Measurements from ENCODE around the gene IRF3. TPM values are rescaled to one million over a fixed set of nuclear protein-coding genes. Genes with fewer than 3 reads are reported as not detected.

The IRF3 gene
- total and polyA plus RNA-seq, 10 of the 15 experiments (the other 5 are each of a cell fraction or from before 2014, with no cell fraction given): 5.5 to 110 (median 63.4) TPM

DNA sequence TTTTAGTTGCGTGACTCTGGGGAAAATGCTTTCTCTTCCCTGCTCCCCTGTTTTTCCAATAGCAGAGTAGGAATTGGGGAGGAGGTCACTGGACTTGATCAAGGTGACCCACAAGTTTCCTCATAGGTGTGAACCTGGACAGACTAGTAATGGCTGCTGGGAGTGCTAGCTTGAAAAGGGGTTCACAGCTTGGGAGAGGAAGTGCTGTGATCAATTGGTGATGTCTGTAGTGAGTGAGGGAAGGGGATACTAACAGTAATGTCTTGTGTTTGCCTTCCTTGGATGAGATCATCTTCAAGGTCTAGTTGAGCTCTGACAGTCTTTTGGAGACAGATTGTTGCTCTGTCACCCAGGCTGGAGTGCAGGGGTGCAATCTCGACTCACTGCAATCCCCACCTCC lies 1.8 kb upstream of the IRF3 start (continued):
- TF ChIP-seq, protein P1, sequence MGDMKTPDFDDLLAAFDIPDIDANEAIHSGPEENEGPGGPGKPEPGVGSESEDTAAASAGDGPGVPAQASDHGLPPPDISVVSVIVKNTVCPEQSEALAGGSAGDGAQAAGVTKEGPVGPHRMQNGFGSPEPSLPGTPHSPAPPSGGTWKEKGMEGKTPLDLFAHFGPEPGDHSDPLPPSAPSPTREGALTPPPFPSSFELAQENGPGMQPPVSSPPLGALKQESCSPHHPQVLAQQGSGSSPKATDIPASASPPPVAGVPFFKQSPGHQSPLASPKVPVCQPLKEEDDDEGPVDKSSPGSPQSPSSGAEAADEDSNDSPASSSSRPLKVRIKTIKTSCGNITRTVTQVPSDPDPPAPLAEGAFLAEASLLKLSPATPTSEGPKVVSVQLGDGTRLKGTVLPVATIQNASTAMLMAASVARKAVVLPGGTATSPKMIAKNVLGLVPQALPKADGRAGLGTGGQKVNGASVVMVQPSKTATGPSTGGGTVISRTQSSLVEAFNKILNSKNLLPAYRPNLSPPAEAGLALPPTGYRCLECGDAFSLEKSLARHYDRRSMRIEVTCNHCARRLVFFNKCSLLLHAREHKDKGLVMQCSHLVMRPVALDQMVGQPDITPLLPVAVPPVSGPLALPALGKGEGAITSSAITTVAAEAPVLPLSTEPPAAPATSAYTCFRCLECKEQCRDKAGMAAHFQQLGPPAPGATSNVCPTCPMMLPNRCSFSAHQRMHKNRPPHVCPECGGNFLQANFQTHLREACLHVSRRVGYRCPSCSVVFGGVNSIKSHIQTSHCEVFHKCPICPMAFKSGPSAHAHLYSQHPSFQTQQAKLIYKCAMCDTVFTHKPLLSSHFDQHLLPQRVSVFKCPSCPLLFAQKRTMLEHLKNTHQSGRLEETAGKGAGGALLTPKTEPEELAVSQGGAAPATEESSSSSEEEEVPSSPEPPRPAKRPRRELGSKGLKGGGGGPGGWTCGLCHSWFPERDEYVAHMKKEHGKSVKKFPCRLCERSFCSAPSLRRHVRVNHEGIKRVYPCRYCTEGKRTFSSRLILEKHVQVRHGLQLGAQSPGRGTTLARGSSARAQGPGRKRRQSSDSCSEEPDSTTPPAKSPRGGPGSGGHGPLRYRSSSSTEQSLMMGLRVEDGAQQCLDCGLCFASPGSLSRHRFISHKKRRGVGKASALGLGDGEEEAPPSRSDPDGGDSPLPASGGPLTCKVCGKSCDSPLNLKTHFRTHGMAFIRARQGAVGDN (IDR thresholded peaks at IDR 0.05): no peak
- TF ChIP-seq RB1 (IDR thresholded peaks at IDR 0.05; ENCODE audit: borderline replicate concordance) (no peak), SRF (IDR thresholded peaks at IDR 0.05; ENCODE audit: low read depth in 2 of 2, low read length in 2 of 2) (peak in 1 of 2 experiments; percentile 79; a peak in 2 of 4 replicates), HDGF (IDR thresholded peaks at IDR 0.05) (no peak), TBL1XR1 (IDR thresholded peaks at IDR 0.05; ENCODE audit: low read depth, low read length) (no peak), MTA2 (IDR thresholded peaks at IDR 0.05; ENCODE audit: low read depth) (no peak), KDM1A (IDR thresholded peaks at IDR 0.05; ENCODE audit: borderline replicate concordance) (no peak), NFIC (IDR thresholded peaks at IDR 0.05; ENCODE audit: low read depth, low read length) (no peak)
- TF ChIP-seq, protein P2, sequence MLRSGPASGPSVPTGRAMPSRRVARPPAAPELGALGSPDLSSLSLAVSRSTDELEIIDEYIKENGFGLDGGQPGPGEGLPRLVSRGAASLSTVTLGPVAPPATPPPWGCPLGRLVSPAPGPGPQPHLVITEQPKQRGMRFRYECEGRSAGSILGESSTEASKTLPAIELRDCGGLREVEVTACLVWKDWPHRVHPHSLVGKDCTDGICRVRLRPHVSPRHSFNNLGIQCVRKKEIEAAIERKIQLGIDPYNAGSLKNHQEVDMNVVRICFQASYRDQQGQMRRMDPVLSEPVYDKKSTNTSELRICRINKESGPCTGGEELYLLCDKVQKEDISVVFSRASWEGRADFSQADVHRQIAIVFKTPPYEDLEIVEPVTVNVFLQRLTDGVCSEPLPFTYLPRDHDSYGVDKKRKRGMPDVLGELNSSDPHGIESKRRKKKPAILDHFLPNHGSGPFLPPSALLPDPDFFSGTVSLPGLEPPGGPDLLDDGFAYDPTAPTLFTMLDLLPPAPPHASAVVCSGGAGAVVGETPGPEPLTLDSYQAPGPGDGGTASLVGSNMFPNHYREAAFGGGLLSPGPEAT (IDR thresholded peaks at IDR 0.05; ENCODE audit: low read depth): no peak
- TF ChIP-seq, protein P3, sequence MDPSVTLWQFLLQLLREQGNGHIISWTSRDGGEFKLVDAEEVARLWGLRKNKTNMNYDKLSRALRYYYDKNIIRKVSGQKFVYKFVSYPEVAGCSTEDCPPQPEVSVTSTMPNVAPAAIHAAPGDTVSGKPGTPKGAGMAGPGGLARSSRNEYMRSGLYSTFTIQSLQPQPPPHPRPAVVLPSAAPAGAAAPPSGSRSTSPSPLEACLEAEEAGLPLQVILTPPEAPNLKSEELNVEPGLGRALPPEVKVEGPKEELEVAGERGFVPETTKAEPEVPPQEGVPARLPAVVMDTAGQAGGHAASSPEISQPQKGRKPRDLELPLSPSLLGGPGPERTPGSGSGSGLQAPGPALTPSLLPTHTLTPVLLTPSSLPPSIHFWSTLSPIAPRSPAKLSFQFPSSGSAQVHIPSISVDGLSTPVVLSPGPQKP (IDR thresholded peaks at IDR 0.05; ENCODE audit: low read depth, low read length): no peak
- TF ChIP-seq, protein P4, sequence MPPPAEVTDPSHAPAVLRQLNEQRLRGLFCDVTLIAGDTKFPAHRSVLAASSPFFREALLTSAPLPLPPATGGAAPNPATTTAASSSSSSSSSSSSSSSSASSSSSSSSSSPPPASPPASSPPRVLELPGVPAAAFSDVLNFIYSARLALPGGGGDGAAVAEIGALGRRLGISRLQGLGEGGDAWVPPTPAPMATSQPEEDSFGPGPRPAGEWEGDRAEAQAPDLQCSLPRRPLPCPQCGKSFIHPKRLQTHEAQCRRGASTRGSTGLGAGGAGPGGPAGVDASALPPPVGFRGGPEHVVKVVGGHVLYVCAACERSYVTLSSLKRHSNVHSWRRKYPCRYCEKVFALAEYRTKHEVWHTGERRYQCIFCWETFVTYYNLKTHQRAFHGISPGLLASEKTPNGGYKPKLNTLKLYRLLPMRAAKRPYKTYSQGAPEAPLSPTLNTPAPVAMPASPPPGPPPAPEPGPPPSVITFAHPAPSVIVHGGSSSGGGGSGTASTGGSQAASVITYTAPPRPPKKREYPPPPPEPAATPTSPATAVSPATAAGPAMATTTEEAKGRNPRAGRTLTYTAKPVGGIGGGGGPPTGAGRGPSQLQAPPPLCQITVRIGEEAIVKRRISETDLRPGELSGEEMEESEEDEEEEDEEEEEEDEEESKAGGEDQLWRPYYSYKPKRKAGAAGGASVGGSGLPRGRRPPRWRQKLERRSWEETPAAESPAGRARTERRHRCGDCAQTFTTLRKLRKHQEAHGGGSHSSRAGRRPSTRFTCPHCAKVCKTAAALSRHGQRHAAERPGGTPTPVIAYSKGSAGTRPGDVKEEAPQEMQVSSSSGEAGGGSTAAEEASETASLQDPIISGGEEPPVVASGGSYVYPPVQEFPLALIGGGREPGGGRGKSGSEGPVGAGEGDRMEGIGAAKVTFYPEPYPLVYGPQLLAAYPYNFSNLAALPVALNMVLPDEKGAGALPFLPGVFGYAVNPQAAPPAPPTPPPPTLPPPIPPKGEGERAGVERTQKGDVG (CRISPR knock-in tag; IDR thresholded peaks at IDR 0.05): no peak
- TF ChIP-seq, protein P5, sequence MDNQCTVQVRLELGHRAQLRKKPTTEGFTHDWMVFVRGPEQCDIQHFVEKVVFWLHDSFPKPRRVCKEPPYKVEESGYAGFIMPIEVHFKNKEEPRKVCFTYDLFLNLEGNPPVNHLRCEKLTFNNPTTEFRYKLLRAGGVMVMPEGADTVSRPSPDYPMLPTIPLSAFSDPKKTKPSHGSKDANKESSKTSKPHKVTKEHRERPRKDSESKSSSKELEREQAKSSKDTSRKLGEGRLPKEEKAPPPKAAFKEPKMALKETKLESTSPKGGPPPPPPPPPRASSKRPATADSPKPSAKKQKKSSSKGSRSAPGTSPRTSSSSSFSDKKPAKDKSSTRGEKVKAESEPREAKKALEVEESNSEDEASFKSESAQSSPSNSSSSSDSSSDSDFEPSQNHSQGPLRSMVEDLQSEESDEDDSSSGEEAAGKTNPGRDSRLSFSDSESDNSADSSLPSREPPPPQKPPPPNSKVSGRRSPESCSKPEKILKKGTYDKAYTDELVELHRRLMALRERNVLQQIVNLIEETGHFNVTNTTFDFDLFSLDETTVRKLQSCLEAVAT (IDR thresholded peaks at IDR 0.05): peak; percentile 99
